Stimulated activated CD4-positive, alpha-beta T cell treated with anti-CD3 and anti-CD28 coated beads, Interleukin-4, amount 100 ng/mL, for 1 hour (primary cell): ENCODE results near the gene HEXIM1.

Source experiments
- DNase-seq: peaks from one replicate; pipeline ENCODE4 v3.0.0-alpha.2; 2020

The HEXIM1 gene

DNA sequence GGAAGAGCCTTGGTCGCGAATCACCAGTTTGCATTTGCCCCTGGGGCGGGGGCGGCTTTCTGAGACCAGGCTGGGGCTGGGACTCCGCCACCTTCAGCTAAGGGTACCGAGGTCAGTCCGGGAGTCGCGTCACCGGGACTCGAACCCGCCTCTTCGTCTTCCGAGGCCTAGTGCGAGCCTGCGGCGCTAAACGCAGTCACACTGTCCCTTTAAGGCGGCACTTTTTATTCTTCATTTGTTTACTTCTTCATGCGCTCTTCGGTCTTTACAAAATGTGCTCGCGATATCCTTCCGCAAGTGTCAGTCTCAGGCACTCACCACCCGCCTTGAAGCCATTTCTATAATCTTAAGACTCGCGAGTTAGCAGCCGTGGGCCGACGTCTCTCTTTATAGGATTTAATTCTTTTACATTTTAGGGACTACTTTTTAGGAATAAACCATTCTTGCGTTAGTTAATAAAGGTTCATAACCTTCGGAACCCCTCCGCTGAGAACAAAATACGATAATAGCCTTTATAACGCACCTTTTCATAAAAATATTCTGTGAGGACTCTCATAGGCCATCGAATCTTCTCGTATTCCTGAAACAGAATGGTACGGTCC, 593 bp upstream of the HEXIM1 start:
- DNase-seq: peak; percentile 79

DNA sequence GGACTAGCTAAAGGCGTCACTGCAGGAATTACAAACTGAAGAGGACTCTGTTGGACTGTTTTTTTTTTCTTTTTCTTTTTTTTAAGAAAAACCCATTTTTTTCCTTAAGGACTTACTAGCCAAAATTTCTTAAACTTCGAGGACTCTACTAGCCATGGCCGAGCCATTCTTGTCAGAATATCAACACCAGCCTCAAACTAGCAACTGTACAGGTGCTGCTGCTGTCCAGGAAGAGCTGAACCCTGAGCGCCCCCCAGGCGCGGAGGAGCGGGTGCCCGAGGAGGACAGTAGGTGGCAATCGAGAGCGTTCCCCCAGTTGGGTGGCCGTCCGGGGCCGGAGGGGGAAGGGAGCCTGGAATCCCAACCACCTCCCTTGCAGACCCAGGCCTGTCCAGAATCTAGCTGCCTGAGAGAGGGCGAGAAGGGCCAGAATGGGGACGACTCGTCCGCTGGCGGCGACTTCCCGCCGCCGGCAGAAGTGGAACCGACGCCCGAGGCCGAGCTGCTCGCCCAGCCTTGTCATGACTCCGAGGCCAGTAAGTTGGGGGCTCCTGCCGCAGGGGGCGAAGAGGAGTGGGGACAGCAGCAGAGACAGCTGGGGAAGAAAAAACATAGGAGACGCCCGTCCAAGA, 878 bp downstream of the HEXIM1 start:
- peak; percentile 75 for DNase-seq

DNA sequence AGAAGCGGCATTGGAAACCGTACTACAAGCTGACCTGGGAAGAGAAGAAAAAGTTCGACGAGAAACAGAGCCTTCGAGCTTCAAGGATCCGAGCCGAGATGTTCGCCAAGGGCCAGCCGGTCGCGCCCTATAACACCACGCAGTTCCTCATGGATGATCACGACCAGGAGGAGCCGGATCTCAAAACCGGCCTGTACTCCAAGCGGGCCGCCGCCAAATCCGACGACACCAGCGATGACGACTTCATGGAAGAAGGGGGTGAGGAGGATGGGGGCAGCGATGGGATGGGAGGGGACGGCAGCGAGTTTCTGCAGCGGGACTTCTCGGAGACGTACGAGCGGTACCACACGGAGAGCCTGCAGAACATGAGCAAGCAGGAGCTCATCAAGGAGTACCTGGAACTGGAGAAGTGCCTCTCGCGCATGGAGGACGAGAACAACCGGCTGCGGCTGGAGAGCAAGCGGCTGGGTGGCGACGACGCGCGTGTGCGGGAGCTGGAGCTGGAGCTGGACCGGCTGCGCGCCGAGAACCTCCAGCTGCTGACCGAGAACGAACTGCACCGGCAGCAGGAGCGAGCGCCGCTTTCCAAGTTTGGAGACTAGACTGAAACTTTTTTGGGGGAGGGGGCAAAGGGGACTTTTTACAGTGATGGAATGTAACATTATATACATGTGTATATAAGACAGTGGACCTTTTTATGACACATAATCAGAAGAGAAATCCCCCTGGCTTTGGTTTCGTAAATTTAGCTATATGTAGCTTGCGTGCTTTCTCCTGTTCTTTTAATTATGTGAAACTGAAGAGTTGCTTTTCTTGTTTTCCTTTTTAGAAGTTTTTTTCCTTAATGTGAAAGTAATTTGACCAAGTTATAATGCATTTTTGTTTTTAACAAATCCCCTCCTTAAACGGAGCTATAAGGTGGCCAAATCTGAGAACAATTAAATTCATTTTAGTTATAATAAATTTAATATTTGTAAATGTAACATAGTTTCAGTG, 1.7 kb downstream of the HEXIM1 start:
- peak; percentile 54 for DNase-seq

DNA sequence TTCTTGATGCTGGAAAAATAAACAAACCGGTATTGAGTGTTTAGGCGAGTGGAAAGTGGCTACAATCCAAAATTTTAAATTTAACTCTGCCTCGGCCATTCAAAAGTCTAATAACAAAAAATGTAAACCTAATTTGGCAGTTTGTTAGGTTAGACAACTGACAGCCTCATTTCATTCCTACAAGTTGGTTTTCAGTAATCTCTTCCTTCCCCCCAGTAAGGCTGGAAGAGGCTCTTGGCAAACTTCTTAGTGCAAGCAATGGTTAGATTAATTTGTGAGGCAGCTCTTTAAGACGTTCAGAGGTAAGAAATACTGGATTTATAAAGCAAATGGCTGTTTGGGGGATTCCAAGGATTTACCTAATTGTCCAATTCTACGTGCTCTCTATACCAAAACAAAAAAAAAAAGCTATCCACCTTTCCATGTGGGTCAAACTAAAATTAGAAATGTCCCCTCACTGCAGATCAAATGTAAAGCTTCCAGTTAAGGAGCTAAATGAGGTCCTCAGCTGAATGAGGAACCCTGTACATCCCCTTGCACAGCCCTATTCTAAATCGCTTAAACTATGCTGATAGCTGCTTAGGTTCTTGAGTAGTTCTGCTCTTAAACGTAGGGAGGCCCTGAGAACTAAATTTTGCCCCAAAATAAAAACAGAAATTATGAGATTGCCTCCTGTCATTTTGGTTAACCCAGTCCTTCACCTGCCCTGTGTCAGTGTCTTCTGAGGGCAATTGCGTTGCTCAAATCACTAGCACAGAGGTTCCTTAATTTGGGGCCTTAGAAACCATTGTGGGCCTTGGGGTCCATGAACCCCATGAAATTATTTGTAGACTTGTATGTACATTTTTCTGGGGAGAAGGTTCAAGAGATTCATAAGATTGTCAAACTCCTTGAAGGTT, 2.9 kb downstream of the HEXIM1 start:
- no peak for DNase-seq

DNA sequence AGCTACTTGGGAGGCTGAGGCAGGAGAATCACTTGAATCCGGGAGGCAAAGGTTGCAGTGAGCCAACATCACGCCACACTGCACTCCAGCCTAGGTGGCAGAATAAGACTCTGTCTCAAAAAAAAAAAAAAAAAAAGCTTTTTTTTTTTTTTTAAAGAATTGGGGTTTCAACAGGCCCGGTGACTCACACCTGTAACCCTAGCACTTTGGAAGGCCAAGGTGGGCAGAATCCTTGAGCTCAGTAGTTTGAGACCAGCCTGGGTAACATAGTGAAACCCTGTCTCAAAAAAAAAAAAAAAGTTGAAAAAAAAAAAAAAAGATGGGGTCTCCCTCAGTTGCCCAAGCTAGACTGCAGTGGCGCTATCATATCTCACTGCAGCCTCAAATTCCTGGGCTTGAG, 6.8 kb downstream of the HEXIM1 start:
- DNase-seq: no peak

DNA sequence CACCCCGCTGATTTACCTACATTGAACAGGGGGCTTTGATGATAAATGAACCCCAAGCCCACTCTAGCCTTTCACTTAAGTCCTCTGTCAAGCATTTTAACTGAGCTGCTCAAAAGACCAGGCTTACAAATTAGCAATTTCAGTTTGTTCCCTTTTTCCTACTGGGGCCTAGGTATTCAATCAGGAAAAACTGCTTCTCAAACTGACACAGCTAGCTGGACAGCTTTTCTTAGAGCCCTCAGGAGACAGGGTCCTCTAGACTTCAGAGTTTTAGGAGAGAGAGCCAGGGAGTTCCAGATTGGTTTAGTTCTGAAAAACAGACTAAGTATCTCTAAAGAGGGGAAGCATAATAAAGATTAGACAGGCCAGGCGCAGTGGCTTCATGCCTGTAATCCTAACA, 7.2 kb downstream of the HEXIM1 start:
- DNase-seq: no peak

DNA sequence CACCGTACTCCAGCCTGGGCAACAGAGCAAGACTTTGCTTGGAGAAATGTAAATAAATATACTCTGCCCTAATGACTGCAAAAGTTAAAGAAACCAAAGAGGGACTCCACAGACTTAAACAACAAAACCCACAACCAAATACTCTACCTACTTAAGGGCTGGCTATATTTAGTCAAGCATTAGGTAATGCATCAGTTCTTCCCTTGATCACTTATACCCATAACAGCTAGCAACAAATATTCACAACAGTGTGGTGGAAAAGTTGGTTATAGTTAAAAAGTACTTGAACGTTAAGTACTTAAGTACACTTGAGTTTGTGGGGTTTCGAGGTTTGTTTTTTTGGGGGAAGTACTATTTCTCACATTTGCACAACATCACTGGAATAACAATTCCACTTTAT, 8.0 kb downstream of the HEXIM1 start:
- DNase-seq: no peak

DNA sequence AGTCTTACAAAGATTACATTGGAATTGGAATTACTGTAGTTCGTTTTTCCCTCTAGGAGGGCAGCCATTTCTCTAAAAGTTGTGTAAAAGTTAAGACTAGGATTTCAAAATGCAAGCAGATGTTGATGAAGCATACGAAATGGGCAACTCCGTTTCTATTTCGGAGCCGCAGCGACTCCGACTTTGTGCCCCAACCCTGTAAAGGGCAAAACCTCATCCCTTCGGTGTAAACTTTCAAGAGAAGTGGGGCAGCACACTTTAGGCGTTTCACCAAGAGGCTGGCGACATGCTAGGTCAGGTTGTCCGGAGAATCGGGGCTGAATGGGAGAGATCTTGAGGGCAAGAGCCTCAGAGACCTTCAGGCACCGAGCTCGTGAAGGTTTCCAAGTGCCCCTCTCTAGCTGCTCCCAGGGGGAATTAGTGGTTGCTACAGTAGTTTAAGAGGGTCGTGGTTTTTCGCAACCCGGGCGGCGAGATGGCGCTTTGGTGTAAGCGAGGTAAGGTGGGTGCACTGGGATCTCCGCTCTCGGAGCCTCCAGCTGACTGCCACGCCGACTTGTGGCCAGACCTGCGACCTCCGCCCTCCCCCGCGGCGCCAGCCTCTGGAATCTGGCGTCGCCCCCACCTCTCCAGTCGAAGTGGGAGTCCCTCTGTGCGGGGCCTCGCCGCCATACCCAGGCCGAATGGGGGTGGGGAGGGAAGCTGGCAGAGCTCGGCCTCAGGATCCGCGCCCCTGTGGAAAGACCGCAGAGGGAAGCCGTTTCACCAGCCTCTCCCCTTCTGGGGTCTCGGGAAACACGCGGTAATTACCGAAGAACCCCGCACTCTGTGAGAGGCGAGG, 12.4 kb downstream of the HEXIM1 start:
- DNase-seq: peak; percentile 65

DNA sequence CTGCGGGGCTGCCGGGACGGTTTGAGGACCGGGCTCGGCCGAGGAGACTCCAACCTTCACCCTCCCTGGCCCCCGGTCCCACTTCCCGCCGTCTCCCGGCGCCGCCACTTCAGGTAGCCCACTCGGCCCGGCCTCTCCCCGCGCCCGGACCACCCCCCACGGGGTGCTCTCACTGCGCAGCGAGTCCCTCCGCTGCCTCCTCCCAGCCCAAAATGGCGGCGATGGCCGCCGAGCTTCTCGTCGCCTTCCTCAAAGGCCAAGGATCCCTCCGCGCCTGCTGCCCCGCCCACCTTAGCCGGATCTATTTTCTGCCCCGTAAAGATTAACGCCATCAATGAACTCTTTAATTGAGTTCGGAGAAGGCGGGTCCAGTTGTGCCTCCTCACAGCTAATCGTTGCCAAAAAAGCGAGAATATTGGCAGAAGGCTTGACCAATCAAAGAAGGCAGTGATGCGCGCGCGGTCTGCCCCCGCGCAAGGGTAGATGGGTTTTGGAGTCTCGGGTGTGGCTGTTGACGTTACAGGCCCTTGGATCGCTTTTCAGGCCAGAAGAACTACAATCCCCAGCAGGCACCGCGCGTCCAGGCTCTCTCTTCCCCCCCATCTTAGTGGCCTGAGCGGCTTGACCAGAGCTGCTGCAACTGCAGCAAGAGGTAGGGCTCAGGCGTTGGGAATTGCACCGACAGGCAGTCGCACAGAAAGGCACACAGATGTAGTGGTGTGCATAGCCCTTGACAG, 13.2 kb downstream of the HEXIM1 start, which contains the start of gene HEXIM2:
HEXIM2 (plus strand) TSS at position 588 of the 737 bp plus-strand sequence. CDS start 919 bp downstream, outside the sequence.
- peak; percentile 96 for DNase-seq

DNA sequence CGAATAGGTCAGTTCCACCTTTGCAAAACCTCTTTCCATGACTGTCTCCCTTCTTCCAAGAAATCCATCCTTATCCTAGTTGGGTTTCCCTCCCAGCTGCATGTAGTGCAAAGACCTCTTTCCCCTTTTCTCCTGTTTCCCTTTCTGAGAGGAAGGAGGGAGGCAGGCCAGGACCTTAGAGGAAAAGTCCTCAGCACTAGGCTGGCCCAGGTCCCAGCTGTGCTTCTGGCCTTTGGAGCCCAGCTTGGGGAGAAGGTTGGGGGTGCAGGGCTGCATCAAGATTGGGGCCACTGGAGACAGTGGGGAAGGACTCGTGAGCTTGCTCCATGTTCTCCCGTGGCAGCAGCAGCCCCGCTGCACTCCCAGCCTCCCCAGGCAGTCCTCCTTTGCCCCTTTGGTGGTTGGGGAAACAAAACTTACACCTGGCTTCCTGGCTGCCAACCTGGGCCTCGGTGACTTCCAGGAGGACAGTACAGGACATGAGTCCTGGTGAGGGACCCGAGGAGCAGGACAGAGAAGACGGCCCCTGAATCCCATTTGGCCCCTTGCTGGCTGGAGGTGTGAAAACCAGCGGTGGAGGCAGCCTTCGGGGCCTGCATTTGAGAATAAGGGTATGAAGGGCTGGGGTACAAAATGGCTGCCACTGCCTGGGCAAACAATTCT, 13.9 kb downstream of the HEXIM1 start:
- DNase-seq: no peak

DNA sequence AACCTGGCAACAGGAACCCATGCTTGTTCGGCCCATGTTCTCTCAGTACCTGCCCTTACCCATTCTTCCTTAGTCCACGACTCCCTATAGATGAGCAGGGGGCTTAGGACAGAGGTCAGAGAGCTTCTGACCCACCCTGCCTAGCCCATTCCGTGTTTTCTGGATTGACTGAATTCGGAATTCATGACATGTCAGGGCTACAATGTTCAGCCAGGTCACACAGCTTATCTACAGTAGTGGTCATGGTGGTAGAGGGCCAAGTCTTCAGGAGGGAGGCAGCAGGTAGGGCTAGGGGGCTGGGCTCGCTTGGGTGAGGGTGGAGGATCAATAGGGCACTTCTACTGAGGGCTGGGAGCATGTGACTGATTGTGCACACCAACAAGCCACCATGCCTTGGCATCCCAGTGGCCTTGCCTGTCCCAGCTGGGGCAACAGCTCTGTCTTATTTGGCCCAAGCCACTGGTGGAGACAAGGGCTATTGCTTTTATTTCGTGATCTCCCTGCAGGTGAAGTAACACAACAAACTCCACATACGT, 16.5 kb downstream of the HEXIM1 start:
- no peak for DNase-seq

DNA sequence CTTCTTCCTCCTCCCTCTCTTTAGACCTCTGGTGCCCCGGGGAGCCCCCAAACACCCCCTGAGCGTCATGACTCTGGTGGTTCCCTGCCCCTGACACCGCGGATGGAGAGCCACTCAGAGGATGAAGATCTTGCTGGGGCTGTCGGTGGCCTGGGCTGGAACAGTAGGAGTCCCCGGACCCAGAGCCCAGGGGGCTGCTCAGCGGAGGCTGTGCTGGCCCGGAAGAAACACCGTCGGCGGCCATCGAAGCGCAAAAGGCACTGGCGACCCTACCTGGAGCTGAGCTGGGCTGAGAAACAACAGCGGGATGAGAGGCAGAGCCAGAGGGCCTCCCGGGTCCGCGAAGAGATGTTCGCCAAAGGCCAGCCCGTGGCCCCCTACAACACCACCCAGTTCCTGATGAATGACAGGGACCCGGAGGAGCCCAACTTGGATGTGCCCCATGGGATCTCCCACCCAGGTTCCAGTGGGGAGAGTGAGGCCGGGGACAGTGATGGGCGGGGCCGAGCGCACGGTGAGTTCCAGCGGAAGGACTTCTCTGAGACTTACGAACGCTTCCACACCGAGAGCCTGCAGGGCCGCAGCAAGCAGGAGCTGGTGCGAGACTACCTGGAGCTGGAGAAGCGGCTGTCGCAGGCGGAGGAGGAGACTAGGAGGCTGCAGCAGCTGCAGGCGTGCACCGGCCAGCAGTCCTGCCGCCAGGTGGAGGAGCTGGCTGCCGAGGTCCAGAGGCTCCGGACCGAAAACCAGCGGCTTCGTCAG, 20.9 kb downstream of the HEXIM1 start:
- no peak for DNase-seq

DNA sequence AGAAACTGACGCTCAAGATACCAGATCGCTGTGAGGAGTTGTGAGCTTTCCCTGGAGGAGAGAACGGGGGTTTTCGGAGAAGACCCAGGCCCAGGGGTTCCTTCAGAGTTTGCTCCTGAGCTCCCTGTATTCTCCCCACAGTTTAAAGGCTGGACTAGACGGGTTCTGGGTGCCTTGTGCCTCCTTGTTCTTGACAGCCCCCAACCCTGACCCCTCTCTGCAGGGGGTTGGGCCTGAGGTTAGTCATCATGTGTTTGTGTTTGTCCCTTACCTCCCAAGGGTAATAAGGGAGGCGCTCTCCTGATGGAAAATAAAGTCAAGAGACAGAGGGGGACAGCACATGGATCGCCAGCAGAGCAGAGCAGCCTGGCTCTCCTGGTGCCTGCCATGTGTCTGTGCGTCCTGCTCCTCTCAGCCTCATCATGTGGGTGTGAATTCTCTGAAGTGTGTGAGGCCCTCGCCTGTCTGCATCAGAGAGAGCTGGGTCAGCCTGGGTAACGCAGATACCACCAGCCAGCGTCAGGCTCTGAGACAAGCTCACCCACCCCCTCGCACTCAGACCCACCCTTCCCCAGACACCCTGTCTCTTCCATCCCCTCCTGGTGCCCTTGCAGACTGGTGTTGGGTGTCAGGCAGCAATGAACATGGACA, 22.1 kb downstream of the HEXIM1 start:
- DNase-seq: no peak

DNA sequence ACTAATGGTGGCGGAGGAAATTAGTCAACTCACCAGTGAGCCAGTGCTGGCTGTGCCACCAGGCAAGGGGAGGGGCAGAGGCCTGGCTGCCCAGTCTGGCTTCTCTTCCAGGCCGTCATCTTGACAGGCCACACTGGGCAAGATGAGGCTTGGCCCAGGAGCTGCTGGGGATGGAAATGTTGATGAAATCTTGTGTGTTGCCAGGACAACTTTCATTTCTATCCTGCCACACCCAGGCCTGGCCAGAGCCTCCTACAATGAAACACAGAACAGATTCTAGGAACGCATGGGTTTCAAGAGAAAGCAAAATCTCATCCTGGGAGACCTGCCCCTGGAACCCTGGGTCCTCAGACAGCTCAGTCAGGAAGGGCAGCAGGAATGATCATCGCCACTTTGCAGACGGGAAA, 22.7 kb downstream of the HEXIM1 start:
- DNase-seq: no peak

DNA sequence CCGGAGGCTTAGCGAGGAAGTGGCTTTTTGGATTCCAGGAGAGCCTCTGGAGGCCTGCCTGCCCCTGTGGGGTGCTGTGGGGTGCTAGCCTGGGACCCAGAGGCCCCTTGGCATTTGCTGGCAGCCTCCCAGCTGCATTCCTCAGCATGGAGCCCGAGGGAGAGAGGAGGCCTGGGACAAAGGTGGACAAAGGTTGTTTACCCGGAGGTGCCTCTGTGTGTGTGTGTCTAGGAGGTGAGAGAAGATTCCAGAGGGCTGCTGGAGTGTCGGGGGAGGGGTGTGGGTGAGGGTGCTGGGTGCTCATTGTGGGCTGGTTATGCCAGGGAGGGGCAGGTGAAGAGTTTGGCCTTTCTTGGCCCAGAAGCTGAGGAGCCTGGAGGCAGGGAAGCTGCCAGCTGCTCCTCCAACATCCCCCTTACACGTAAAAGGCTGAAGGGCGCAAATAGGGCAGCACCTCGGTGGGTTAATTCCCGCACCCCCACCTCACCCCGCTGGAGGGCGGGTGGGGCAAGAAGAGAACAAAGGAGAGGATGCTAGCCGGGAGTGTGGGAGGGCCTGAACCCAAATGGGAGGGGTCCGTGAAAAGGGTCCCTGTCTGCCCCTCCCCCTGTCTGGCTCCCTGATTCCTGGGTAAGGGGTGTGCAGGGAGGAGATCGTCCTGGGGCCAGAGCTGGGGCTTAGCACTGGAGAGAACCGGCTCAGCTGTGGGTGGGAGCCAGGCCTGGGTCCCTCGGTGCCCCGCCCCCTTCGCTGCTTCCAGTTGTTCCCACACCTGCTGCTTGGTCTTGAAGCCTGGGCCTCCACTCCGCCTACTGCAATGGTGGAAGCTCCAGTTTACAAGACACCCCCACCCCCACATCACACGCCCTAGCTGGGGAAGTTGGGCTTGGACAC, 23.3 kb downstream of the HEXIM1 start:
- no peak for DNase-seq

DNA sequence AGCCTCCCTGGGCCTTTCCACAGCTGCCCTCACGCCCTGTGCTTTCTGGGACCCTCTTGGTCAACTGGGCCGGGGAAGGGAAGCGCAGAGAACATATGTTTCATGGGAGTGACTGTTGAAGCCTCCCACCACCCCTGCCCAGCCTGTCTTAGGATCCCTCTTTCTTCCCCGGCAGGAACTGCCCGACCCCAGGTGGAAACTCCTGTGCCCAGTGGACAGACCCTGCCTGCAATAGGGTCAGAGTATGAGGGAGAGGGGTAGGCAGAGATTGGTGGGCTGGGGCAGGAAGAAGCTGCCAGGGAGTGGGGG, 23.9 kb downstream of the HEXIM1 start:
- DNase-seq: no peak

DNA sequence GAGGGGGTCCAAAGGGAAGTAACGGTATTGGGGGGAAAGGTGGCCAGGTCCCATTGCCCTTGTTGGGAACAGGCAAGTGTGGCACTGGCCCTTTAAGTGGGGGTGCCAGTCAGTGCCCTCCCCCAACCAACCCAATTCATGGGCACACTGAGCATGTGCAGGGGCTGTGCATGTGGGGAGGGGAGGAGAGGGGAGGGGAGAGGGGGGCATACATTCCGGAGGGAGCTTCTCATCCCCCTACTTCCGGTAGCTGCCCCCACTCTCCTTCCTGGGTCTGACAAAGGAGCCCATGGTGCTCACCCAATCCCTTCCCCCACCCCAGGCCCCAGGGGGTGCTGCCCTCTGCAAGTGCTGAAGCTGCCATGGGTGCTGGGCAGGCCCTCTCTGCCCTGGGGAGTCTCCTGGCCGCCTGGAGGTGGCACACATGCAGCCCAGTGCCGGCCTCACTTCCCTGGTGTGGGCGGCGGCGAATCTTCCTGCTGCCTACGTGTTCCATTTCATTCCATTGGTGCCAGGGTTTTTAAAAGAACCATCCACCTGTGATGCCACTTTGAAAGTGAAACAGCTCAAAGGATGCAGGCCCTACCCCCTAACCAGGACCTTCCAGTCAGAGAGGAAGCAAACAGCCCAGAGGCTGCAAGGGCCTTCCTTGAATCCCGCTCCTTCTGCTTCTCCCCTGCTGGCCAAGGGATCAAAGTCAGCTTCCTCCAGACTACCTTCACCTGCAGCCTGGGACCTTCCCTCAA, 24.4 kb downstream of the HEXIM1 start:
- DNase-seq: peak; percentile 57
